Right lobe of liver (tissue), 4 donors: ENCODE data around the gene DOLK.
"Not testable (repeated sequence)": the region's sequence is repeated elsewhere in the genome, so short reads cannot be mapped to it uniquely, and the experiment has no call there.

Source experiments
- POLR2A ChIP-seq: fragments of 450-650 bp; IDR thresholded peaks from one replicate; pipeline ENCODE4 v1.6.1; 2017; ENCODE audit warnings: antibody characterized with exemption, mild to moderate bottlenecking
- TF ChIP-seq, protein P1 (sequence below), 4 donors: fragments of 200-600 bp in 3 of 4; fragments of 450-650 bp in 1 of 4; IDR thresholded peaks; one replicate each; pipeline versions ENCODE4 v1.5.1 to v1.8.0; 2016 to 2022; ENCODE audit warnings: antibody characterized with exemption in 4 of 4, mild to moderate bottlenecking in 2 of 4
- donor health status: DM: no; HTN: no; CAD: no.
- donor health status: DM: no; HTN: no; CAD: no.
- donor health status: DM: no; HTN: yes; CAD: no.

DNA sequence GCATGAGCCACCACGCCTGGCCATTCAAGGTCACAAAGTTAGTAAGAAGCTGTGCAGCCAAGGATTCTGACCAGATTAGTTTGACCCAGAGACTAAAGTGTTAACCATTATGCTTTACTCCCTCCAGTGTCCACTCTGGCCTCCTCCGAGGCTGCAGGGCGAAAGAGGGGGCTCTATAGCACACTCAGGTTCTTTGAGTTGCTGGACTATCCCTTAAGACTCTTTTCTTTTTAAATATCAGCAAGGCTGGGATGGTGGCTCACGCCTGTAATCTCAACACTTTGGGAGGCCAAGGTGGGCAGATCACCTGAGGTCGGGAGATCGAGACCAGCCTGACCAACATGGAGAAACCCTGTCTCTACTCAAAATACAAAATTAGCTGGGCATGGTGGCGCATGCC, 2.4 kb downstream of the DOLK start:
- TF ChIP-seq, protein P1, sequence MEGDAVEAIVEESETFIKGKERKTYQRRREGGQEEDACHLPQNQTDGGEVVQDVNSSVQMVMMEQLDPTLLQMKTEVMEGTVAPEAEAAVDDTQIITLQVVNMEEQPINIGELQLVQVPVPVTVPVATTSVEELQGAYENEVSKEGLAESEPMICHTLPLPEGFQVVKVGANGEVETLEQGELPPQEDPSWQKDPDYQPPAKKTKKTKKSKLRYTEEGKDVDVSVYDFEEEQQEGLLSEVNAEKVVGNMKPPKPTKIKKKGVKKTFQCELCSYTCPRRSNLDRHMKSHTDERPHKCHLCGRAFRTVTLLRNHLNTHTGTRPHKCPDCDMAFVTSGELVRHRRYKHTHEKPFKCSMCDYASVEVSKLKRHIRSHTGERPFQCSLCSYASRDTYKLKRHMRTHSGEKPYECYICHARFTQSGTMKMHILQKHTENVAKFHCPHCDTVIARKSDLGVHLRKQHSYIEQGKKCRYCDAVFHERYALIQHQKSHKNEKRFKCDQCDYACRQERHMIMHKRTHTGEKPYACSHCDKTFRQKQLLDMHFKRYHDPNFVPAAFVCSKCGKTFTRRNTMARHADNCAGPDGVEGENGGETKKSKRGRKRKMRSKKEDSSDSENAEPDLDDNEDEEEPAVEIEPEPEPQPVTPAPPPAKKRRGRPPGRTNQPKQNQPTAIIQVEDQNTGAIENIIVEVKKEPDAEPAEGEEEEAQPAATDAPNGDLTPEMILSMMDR (IDR thresholded peaks at IDR 0.05): not testable (repeated sequence)
- not testable (repeated sequence) for TF ChIP-seq POLR2A
